NOMO-1 treated with dmso at 0.1 percent for 144 hours (cell line): ENCODE measurements around the gene LRRTM4.
"Not testable (repeated sequence)": the region's sequence is repeated elsewhere in the genome, so short reads cannot be mapped to it uniquely, and the experiment has no call there.

Experiments
- DNase-seq: peaks from one replicate; lab custom pipeline; 2025; ENCODE audit not compliant: unreplicated experiment; lab: John Stamatoyannopoulos, UW

LRRTM4 gene

GRCh38 chr2:76781313-76781712, 740.9 kb downstream of the LRRTM4 start:
- not testable (repeated sequence) for DNase-seq

- DNase-seq = no peak
Measured at GRCh38 chr2:76763276-76763675, 758.9 kb downstream of the LRRTM4 start.

GRCh38 chr2:76760367-76760704, 761.8 kb downstream of the LRRTM4 start:
- no peak for DNase-seq

- no peak for DNase-seq
Measured at GRCh38 chr2:76759634-76760366, 762.4 kb downstream of the LRRTM4 start.

- no peak for DNase-seq
Measured at GRCh38 chr2:76752506-76752905, 769.7 kb downstream of the LRRTM4 start.

GRCh38 chr2:76749858-76750257, 772.3 kb downstream of the LRRTM4 start:
- DNase-seq = no peak

- DNase-seq = no peak
Measured at GRCh38 chr2:76748581-76749296, 773.4 kb downstream of the LRRTM4 start.

- DNase-seq = no peak
Measured at GRCh38 chr2:76745605-76746004, 776.6 kb downstream of the LRRTM4 start.

- no peak for DNase-seq
Measured at GRCh38 chr2:76737607-76738006, 784.6 kb downstream of the LRRTM4 start.

- no peak for DNase-seq
Measured at GRCh38 chr2:76733736-76734135, 788.4 kb downstream of the LRRTM4 start.

GRCh38 chr2:76731157-76731556, 791.0 kb downstream of the LRRTM4 start:
- DNase-seq = no peak

- DNase-seq = no peak
Measured at GRCh38 chr2:76730021-76730420, 792.2 kb downstream of the LRRTM4 start.

- no peak for DNase-seq
Measured at GRCh38 chr2:76721226-76721625, 801.0 kb downstream of the LRRTM4 start.

- DNase-seq = no peak
Measured at GRCh38 chr2:76713312-76713711, 808.9 kb downstream of the LRRTM4 start.

- no peak for DNase-seq
Measured at GRCh38 chr2:76711490-76711889, 810.7 kb downstream of the LRRTM4 start.

GRCh38 chr2:76700894-76701293, 821.3 kb downstream of the LRRTM4 start:
- DNase-seq = no peak

GRCh38 chr2:76697998-76698713, 824.0 kb downstream of the LRRTM4 start:
- DNase-seq = not testable (repeated sequence)
